Anterior cingulate cortex (tissue), 58 donors: ENCODE measurements around the gene CD72.
"Not testable (repeated sequence)": the region's sequence is repeated elsewhere in the genome, so short reads cannot be mapped to it uniquely, and the experiment has no call there.

Experiments used
- DNase-seq, 58 donors: peaks; one replicate each; lab custom pipeline; 2025; lab: John Stamatoyannopoulos, UW

Gene CD72

DNA sequence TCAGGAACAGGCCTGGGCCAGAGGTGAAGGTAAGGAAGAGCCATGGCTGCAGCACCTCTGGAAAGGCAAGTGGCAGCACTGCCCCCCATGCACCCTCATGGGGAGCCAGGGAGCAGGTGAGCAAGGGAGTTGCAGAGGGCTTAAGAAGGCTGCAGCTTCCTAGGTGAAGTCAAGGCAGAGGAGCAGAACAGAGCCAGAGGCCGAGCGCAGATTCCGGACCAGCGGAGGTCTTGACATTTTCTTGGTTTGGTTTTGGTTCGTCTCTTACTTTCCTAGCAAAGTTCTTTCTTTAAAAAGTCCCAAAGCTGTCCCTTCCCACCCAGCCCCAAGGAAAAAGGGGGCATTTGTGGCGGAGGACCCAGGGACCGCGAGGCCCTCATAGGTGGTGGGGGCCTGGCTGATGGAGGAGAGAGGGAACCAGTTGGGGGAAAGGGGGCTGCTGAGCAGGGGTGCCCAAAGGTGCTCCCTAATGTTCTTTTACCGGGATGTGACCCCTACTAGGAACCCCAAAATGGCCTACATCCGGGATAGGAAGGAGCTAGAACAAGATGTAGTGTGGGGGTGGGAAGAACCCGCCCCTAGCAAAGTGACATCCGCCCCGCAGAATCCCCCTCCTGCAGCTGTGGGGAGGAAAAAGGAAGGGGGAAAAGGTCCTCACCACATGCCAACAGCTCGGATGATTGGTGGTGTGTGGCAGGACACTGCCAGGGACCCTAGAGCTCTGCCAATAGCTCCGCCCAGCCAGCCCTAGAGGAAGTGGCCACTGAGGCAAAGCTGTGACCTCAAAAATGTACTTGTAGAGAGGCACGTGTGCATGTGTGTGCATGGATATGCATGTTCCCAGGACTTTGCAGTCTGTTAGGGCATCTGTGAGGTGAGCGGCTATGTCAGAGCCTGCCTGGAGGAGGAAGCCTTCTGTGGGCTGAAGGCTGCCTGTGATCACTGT, 914 bp upstream of the CD72 start:
- DNase-seq, result no peak

DNA sequence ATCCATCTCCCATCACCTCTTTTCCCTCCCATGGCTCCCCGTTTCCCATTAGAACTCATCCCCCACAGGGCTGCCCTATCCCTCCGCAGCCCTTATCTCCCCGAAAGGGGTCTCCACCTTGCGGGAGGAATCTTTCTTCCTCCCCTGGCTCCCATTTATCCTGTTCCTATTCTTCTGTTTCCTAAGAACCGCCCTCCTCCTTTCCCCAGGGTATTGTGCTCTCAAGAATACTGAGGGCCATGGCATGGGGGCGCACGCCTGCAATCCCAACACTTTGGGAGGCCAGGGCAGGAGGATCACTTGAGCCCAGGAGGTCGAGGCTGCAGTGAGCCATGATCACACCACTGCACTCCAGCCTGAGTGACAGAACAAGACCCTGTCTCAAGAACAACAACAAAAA, 665 bp downstream of the CD72 start:
- DNase-seq, result no peak

DNA sequence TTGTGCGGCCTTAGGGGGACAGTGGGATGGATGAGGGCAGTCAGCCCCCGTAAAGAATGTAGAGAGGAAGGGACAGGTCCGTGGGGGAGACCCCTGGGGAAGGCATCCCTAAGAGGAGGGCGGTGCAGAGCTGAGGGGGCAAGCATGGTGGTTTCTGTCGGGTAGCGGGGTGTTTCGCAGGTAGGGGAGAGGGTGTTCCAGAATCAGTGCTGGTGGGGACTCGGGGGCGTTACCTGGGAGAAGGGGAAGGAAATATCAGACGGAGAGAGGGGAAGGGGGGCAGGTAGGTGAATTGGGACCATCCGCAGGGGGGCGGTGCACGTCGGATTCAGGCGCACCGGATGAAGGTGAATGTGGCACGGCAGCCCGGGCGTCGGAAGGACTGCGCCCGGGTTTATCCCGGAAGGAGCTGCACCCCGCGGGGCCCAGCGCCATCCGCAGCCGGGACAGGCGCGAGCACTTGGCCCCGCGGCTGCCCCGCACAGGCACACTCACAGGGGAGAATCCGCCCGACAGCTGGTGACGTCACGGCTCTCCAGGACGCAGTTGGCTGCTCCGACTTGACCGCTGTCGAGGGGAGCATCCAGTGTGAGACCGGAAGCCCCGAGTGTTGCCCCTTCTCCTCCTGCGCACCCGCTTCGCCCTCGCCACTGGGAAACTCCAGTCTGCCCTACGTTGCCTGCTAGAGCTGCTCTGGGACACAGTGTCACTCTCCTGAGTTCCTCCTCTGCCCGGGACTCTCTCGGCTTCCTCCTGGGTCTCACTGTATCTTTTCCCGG, 1.3 kb downstream of the CD72 start:
- peak in 9 of 58 donors; percentile 7 to 30 (median 22) for DNase-seq

DNA sequence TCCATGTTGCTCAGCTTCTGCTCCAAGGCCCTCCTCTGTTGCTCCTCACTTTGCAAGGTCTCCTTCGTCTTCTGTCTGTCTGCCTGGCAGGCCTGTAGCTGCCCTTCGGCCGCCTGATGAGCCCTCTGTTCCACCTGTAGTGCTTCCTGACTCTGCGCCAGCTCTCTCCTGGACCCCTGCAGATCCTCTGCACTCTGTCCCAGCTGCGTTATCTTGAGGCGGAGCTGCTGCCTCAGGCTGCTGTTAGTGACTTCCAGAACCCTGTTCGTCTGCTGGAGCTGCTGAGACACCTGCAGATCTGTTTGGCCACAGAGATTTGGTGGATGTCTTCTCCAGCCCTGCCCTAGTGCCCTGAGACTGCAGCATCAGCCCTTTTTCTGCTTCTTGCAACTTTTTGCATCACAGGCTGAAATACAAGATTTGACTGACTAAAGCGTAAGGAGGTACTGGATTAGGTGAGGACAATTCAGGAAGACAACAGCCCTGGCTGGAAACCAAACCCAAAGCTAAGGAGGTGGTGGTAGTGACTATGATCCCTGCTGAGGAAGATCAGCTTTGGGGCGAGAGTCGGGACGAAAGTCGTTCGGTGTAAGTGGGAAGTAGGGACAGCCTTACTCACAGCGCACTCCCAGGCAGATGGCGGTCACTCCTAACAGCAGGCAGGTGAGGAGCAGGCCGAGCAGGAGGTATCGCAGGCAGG, 2.1 kb downstream of the CD72 start:
- DNase-seq, result no peak

DNA sequence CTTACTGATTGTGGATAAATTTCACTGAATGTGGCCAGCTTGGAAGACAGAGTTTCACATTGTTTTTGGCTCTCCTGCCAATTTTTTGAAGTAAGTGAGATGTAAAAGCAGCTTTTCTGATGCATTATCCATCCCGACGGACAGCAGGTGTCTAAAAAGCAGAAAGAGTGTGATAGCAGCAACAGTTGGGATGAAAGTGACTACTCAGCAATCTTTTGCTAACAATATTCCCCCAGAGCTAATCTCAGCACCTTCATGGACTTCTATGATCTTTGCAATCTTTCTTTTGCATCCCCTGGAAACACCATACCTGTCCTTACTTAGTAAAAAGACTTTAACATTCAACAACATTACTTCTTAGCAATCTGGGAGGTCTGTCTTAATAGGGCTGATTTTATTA, 5.4 kb downstream of the CD72 start:
- DNase-seq, result no peak

DNA sequence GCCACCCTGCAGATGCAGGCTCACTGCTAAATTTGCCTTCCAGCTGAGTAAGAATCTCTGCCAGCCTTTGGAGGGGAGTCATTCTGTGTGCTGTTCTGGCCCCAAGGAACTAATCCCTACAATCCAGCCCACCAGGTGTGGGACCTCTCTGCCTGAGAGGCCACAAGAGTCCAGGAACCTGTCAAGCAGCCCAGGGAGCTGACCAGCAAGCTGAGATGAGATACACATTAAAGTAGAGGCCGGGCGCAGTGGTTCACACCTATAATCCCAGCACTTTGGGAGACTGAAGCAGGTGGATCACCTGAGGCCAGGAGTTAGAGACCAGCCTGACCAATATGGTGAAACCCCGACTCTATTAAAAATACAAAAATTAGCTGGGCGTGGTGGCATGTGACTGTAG, 6.1 kb downstream of the CD72 start:
- not testable (repeated sequence) for DNase-seq

DNA sequence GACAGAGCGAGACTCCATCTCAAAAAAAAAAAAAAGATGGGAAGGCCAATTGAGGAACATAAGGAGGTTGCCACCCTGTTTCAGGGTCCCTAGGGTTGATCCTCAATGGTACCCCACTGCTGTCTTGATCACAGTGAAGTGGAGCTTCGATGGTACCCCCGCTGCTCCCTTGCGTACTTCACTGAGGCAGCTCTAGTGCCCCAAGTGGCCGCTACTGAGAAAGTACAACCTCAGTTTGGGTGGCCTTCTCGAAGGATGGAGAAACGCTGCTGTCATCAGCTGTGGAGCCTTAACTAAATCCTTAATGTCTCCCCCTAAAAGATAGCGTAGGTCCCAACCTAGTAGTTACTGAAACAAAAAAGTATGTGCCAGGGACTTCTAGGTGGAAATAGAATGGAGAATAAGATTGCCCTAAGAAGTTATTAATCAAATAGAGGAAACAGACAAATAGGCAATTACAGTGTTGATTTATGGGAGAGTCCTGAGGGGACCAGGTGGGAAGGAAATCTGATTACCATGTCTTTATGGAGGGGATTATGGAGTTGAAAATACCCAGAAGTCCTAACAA, 6.9 kb downstream of the CD72 start:
- peak in 20 of 58 donors; percentile 8 to 59 (median 24) for DNase-seq

DNA sequence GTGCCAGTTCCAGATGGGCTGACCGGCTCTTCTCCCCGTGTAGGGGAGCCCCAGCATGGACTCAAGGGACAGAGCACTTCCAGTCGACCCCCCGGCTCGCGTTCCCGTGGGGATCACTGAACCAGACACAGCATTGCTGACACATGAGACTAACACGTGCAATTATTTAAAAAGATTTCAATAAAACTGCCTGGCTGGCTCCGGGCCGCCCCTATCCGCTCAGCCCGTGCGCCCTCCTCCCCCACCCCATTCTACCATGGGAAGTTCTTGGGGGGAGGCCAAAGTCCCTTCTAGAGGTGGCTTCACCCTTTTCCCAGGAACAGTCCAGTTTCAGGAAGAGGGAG, 8.4 kb downstream of the CD72 start:
- DNase-seq, result no peak

DNA sequence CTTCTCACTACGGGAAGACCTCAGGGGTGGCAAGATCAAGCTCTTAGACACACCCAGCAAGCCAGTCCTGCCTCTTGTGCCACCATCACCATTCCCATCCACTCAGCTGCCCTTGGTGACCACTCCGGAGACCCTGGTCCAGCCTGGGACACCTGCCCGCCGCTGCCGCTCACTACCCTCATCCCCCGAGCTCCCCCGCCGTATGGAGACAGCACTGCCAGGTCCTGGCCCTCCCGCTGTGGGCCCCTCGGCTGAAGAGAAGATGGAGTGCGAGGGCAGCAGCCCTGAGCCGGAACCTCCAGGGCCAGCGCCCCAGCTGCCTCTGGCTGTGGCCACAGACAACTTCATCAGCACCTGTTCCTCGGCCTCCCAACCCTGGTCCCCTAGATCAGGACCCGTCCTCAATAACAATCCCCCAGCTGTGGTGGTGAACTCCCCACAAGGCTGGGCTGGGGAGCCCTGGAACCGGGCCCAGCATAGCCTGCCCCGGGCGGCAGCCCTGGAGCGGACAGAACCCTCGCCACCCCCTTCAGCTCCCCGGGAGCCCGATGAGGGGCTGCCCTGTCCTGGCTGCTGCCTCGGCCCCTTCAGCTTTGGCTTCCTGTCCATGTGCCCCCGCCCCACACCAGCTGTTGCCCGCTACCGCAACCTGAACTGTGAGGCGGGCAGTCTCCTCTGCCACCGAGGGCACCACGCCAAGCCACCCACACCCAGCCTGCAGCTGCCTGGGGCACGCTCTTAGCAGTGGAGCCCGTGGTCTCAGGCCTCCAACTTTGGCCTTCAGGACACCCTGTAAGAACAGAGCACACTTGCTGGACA, 9.0 kb downstream of the CD72 start:
- no peak for DNase-seq

DNA sequence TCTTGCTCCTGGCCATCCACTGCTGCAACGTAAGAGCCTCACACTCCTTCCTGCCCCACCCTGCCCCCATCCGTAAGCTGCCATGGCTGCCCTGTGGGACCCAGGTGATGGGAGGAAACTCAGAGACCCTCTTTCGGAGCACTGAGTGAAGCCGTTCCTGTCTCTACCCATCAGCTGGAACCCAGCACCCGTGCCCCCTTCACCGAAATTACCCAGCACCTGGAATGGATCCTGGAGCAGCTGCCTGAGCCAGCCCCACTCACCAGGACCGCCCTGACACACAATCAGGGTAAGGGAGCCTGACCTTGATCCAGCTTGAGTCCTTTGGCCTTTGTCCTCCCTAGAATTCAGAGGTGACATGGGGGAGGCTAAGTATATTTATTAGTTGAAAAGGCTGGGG, 10.0 kb downstream of the CD72 start:
- DNase-seq, result no peak

DNA sequence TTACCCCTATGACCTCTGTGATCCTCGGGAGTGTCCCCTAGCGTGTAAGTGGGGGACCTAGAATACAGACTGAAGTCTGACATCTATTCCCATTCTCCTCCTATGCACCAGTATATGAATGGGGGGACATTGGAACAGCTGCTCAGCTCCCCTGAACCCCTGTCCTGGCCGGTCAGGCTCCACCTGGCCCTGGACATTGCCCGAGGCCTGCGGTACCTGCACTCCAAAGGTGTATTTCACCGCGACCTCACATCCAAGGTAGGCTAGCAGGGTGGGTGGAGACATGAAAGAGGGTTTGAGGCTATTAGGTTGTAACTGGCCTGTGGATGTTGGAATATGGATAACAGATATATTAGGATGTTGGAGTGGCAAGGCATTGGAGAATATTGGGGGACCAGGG, 11.5 kb downstream of the CD72 start:
- no peak for DNase-seq

DNA sequence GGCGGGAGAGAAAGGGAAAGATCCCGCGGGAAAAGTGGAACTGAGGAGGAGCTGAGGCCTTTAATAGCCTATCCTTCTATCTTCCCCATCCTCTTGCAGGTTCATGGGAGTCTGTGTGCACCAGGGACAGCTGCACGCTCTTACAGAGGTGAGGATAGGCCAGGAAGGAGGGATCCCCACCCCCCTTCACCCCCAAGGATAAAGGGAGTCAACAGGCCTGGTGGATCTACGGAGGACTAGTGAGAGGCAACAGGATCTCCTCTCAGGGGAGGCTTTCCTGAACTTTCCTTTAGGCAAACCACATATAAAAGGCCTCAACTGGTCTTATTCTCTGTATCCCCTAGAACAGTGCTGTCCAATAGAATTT, 12.1 kb downstream of the CD72 start:
- no peak for DNase-seq

DNA sequence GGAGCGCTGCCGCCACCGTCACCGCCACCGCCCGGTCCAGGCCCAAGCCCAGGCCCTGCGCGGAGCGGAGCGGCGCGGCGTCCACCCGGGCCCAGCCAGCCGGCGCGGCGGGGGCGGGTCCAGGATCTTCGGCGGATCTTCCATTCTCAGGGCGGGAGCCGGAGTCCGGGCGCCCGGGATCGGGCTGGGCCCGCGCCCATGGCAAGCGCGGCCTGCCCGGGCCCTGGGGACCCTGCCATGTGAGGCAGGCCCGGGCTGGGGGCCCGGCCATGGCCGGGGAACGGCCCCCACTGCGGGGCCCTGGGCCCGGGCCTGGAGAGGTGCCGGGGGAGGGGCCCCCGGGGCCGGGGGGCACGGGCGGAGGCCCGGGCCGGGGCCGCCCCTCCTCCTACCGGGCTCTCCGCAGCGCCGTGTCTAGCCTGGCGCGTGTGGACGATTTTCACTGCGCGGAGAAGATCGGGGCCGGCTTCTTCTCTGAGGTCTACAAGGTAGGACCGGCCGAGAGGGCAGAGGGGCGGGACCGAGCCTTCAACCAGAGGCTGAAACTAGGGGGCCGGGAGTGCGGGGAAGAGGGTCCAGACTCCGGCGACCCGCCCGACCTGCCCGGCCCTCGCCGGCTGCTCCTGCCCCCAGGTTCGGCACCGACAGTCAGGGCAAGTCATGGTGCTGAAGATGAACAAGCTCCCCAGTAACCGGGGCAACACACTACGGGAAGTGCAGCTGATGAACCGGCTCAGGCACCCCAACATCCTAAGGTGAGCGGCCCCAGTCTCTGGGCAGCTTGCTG, 12.7 kb downstream of the CD72 start:
- peak in 15 of 58 donors; percentile 16 to 66 (median 47) for DNase-seq

DNA sequence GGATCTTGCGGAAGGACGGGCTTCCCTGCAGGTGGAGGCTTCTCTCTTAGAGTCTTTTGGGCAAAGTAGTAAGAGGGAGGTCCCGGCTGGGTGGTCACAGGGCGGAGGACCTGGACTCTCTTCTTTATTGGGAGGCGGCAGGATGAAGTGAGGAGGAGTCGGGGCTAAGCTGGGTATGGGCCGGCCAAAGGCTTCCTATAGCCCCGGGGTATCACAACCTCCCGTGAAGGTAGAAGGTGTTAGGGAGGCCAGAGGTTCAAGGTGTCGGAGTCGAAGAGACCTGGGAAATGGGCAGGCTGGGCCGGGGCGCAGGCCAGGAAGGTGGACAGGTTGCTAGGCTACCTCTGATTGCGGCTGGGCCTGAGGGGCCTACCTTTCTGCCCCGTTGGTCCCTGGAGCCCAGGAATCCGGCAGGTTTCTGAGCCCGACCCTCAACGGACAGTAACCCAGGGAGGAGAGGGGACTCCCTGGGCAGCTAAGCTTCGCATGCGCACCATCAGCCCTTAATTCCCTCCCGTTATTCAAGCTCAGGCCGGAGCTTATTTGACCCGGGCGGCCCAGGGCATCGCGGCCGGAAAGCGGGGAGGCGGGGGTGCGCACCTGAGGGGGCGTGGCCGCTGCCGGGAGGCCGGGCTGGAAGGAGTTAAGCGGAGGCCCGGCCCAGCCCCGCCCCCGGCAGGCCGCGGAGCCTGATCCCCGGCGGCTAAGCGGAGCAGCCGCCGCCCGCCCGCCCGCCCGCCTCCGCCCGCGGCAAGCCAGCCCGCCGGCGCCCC, 13.4 kb downstream of the CD72 start, which contains the start of gene TESK1:
Gene TESK1, plus strand, starts transcription at position 685 of the 773 bp plus-strand sequence. CDS start 358 bp downstream, outside the sequence.
- DNase-seq, result peak in 48 of 58 donors; percentile 24 to 82 (median 55)

DNA sequence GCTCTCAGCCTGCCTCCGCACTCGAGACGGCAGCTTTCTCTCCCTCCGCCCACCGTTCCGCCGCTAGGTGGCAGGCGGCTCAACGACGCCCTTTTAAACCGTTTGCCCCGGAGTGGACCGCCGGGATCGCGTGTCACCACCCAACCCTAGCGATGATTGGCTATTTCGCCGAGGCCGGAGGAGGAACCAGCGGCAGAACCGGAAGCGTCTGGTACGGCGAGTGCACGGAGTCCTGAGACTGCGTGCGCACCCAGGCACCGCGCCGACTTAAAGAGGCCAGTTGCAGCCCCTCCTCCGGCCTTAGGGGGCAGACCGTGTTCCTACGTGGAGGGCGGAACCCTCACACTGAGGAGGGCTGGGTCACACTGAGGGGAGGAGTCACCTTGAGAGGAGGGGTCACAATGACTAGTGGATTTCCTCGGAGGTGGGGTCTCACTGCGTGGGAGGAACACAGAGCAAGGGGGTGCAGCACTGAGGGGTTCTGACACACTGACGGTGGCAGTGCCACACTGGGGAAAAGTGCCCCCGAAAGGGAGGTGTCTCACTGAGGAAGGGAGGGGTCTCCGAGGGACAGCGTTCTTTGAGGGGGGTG, 14.1 kb downstream of the CD72 start:
- DNase-seq, result peak; percentile 89 to 100 (median 99)

DNA sequence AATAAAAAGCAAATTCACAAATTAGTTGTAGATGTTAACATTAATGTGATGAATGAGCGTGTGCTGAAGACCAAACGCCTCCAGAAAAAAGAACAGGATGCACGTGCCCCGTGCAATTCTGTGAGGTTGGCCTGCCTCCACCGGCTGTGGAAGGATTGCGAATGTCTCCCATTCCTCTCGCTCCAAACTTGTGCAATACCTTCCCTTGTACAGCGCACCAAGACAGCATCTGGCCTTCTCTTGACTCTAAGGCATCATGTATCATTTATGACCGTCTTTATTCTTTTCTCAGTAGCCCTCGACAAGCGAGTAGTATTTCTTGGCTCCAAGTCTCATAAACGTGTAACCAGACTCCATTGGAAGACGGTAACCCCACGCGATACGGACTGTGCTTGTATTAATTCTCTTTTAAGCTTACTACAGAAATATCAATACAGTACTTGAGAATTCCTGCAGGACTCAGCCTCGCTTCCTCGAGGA, 14.7 kb downstream of the CD72 start:
- DNase-seq, result peak in 23 of 58 donors; percentile 8 to 67 (median 42)
